HG02588 (cell line): ENCODE results near the gene PRAMEF20.

Experiments used
- ATAC-seq: cut with Tn5 transposase; IDR thresholded peaks from one replicate; pipeline ENCODE4 v1.9.1; 2021; ENCODE audit warnings: mild to moderate bottlenecking, moderate library complexity; ENCODE audit not compliant: unreplicated experiment

Gene PRAMEF20

GRCh38 chr1:13461977-13462376, 51.7 kb downstream of the PRAMEF20 start:
- no peak for ATAC-seq

GRCh38 chr1:13462682-13463081, 52.4 kb downstream of the PRAMEF20 start:
- no peak for ATAC-seq

DNA sequence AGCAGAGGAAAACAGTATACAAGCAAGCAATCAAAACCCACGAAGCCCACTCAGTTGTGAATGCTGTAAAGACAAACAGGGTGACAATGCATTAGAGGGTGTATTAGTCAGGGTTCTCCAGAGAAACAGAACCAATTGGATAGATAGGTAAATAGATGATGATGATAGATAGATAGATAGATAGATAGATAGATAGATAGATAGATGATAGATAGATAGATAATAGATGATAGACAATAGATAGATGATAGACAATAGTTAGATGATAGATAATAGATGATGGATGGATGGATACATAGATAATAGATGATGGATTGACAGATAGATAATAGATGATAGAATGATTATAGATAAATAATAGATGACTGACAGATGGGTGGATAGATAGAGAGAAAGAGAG, 55.3 kb downstream of the PRAMEF20 start:
- ATAC-seq: no peak

DNA sequence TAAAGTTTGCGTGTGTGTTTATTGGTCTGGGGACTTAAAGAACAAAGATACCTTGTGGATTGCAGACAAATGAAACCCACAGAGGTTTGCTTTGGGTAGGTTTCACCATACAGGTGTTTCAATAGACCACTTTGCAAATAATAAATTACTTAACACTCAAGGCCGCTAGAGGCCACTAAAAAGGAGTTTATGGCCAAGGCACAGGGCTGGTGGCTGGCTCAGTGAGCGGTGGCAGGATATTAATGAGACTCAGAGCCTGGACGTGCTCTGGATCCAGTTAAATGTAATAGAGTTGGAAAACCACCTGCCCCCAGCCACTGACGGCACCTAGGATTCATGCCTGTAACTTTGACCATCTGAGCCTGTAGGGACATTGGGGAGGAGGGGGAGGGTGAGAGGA, 59.1 kb downstream of the PRAMEF20 start:
- no peak for ATAC-seq
